Stimulated activated CD4-positive, alpha-beta T cell treated with anti-CD3 and anti-CD28 coated beads, Interleukin-12 subunit alpha, Interleukin-12 subunit beta, amount 100 ng/mL, for 48 hours (primary cell): ENCODE data around the gene CDCA4.

ENCODE experiments used
- DNase-seq, 3 donors: peaks; one replicate each; pipeline ENCODE4 v3.0.0-alpha.2; 2020; ENCODE audit warnings: low read depth in 2 of 3, low spot score in 1 of 3

CDCA4 gene

DNA sequence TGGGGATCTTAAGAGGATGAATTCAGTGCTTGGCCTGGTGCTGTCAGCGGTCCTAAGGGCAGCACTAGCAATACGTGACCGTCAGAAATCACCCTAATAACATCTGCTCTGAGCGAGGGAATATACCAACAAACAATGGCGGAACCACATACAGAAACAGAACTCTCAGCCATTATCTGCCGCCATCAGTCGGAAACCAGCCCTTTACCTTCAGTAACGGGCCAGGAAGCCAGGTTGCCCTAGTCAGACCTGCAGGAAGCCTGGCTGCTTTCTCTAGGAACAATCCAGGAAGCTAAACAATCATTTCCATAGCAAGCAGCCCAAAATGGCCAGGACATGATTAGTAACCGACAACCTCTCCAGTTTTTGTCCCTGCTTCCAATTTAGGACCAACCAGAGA lies 5.6 kb downstream of the CDCA4 start:
- DNase-seq: no peak

DNA sequence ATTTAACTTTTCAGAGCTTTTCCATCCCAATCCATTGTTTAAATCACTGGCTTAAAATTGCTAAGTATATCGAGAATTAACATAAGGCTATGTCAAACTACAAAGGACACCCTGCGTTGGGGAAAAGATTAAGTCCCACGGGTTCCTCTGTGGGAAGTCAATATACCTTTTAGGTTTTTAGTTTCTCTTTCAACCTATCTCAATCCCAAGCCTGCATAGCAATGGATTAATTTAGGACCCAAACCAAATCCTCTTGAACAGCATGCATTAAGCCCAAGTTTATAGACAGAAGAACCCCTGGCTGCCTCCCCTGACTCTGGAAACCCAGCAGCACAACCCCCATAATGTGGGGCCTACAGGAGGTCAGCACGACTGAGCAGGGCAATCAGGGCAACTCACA lies 6.3 kb downstream of the CDCA4 start:
- DNase-seq: no peak

DNA sequence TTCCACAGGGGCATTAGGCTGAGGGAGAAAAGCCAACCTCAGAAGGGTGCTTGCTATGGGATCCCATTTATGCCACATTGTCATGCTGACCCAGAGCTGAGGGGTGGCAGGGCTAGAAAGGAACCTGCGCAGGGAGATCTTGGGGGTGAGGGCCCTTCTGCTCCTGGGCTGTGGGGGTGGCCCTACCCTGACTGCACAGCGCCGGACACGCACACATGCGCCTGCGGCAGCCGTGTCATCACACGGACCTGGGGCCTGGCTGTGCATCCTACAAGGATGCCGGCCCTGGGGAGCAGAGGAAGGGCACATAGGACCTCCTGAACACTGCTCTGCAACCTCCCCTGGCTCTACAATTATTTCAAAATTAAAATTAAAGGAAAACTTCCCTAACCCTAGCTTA lies 6.9 kb downstream of the CDCA4 start:
- DNase-seq: no peak

GRCh38 chr14:105013150-105013785 lies 7.6 kb downstream of the CDCA4 start:
- DNase-seq: no peak

- no peak for DNase-seq
Observed at GRCh38 chr14:105012171-105012985, 8.5 kb downstream of the CDCA4 start.

- DNase-seq: no peak
Observed at GRCh38 chr14:105011312-105011990, 9.4 kb downstream of the CDCA4 start.

DNA sequence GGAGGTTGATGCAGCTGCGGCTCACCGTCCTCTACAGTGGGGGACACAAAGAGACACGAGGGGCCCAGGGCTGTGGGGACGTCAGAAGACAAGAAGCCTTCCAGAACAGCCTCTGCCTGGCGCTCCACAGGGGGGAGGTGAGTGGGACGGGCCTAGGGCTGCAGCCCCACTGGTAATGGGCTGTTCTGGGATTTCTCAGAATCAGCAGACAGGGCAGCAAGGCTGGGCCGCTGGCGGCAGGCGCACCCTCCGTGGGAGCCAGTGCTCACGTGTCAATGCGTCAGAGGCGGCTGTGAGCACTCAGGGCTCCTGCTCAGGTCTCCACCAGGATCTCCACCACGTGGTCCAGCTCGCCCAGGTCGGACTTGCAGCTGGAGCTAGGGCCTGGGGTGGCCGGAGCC lies 10.0 kb downstream of the CDCA4 start:
- DNase-seq: no peak

DNA sequence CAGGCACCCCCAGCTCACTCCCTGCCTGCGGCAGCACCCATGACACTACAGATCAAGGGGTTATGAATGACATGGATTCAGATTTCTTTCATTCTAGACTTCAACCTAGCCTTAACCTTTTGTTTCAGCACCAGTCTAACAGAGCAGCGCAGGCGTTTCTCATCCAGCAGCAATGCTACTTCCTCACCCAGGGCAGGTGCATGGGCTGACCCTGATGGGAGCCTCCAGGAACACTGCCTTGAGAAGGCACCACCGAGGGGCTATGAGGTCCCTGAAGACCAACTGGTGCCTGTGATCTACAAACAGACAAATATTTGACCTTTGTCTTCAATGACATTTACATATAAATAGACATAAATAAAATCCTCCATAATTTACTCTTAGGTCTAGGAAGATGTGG lies 10.8 kb downstream of the CDCA4 start:
- no peak for DNase-seq

- DNase-seq: no peak
Observed at GRCh38 chr14:105007593-105008264, 13.2 kb downstream of the CDCA4 start.

DNA sequence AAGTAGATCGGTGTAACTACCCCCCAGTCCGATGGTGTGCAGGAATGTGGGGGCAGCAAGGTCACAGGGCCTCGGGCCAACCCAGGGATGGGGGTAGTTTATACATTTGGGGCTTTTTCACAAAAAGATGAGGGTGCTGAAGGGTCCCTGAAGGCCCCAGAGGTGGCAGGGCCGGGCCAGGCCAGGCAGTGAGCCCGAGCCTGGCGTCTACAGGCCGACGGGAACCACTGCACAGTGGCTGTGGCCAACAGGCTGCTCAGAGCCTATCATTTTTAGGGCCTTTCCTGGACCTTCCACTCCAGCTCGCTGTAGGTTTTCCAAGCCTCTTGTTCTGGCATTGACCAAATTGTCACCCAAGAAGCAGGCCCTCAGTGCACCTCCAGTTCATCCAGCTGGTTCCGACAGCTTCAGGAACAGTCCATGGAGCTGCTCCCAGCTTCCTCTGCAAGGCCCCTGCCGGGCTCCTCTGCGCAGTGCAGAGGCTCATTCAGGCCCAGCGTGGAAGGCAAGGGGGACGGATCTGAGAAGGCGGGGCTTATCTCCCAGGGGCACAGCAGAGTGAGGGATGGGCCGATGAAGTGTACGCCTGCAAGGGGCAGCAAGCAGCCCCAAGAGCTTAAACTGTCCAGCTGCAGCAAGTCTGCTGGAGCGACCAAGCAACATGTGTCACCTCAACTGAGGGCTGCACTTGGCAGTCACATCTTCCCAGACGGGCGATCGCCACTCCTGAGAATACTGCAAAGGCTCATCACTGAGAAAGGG lies 13.9 kb downstream of the CDCA4 start:
- no peak for DNase-seq

- DNase-seq: no peak
Observed at GRCh38 chr14:105005929-105006830, 14.7 kb downstream of the CDCA4 start.

DNA sequence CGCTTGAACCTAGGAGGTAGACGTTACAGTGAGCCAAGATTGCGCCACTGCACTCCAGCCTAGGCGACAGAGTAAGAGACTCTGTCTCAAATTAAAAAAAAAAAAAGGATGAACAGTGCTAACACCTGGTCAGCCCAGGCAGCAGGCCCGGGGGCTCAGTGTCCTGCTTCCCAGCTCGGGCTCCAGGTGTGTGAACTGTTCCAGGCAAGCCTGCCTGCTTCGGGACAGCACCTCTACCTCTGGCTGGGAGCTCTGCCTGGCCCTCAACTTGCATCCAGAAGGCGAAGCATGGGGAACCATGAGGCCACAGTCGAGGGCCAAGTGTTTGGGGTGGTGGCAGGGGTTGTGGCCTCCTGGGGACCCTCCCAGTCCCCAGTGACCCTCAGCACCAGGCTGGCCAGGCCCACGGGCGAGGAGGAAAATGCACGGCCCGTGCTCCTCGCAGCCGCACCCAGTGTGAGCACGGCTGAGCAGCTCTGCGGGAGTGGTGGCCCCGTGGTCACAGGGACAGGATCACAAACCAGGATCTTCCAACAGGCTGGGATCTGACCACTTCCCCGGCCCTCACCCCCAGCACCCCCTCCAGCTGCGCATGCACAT lies 15.5 kb downstream of the CDCA4 start:
- no peak for DNase-seq

DNA sequence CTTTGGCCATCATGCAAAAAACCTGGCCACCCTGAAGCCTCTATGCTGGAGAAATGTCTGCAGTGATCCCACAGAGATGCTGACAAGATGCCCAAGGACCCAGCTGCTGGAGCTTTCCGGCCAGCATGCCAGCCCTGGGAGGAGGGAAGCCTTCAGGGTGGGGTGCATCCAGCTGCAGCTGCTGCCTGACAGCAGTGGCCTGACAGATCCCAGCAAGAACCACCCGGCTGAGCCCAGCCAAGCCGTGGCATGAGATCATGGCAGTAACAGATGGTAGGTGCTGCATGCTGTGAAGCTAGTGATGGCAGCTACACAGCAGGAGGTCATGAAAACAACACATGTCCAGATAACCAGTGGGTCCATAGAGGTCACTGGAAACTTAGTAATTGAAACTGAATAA lies 21.5 kb downstream of the CDCA4 start:
- DNase-seq: no peak

DNA sequence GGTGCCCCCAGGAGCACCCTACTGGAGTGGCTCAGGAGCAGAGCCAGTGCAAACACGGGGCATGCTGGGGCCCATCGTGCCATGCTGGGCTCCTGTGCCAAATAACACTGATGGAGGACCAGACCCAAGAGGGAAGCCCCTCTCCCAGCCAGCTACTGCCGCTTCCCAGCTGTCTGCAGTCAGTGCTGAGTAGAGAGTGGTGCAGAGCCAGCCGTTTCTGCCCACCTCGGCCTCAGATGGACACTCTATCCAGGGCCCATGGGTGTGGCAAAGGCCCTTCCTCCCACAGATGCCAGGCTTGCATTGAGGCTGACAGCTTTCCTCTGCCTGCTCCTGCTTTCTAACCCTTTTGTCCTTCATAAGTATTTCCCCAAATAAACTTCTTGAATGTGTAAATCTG lies 22.1 kb downstream of the CDCA4 start:
- no peak for DNase-seq

DNA sequence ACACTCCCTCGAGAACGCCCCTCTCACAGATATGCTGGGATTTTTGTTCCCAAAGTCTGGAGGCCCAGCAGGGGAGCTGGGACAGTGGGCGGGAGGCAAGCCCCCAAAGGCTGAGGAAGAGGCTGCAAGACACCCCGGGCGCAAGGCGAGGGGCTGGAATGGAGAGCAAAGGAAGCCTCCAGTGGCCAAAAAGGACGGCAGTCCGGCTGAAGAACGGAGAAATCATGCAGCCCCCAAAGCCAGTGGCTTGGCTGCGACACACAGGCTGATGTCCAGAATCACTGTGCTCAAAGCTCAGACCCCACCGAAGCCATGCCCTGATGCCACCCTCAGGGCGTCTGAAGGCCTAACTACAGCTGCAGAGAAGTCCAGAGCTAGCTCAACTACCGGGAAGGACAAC lies 24.4 kb downstream of the CDCA4 start:
- DNase-seq: no peak

DNA sequence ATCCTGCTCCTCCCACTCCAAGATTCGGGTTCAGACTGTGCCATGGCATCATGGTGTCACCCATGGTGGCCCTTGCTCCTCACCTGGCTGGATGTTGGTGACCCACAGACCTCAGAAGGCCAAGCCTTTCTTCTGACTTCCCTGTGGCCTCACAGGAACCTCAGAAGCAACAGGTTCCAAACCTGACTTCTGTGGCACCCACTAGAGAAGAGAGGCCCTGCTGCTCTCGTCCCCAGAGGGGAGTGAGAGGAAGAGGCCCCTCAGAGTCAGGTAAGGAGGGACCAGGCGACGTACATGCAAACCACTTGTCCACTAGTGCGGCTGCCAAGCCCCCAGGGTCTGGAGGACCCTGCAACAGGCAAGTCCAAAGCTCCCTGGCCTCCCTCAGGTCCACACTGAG lies 24.9 kb downstream of the CDCA4 start:
- DNase-seq: no peak

GRCh38 chr14:104994978-104995377 lies 25.9 kb downstream of the CDCA4 start:
- DNase-seq: no peak

DNA sequence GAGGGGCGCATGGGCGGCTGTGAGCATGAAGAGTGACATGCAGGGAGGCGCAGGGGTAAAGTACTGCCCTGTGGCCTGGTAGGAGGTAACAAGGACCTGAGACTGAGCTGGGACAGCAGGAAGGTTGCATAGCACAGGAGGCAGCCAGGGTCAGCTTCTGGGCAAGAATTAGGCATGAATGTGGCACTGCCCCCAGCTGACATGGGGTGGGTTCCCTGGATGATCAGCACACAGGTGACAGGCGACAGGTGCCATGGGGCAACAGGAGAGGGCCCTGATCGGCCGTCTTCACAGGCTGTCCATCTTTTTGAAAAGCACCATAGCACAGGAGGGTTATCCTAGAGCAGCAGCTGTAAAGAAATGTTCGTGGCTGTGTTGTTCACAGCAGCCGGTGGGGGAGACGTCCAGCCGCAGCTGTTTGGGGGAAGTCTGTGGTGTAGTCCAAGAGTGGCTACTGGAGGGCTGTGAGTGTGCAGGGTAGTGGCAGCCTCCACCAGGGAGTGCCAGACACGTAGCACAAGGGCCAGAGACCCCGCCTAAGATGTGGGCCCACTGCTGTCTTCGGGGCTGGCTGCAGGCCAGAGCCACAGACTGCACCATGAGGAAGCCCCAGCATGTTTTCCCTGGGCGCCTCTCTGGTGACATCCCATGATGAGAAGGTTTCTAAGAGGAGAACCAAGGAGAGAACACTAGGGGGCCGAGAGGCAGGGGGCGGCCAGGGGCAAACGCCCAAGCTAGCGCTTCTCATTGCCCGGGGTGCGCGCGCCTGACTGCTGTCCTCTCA lies 26.9 kb downstream of the CDCA4 start:
- no peak for DNase-seq

DNA sequence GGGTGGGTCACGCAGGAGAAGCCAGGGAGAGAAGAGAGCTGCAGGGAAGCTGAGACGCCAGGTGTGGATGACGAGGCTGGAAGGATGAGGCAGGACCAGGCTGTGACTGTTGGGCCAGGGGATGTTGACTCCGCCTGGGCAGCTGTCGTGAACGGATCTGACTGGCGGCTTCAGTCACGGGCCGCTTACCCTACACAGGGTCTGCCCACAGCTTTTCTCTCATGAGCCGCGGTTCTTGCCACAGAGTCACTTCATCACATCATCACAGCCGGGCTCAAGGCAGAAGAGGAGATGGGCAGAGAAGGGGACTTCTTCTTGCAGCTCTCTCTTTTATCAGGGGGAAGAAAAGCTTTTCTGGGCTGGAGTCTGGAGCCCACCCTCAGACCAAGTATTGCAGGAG lies 27.6 kb downstream of the CDCA4 start:
- DNase-seq: no peak
